Neuronal stem cell (in vitro differentiated cells): Measurements from ENCODE around the gene RIMKLB.
"Not testable (repeated sequence)": the region's sequence is repeated elsewhere in the genome, so short reads cannot be mapped to it uniquely, and the experiment has no call there.

ENCODE experiments used
- DNase-seq: peaks from one replicate; pipeline ENCODE4 v3.0.0-alpha.2; 2013; ENCODE audit warnings: low spot score
- H2AFZ ChIP-seq: one replicate; pipeline ENCODE4 v1.6.1; 2013; ENCODE audit warnings: mild to moderate bottlenecking, low read length, inconsistent platforms
- H2AK5ac ChIP-seq: 2 replicates; pipeline ENCODE4 v1.6.1; 2013; ENCODE audit warnings: low read depth, mild to moderate bottlenecking, inconsistent platforms, low read length, moderate library complexity, mixed read lengths
- H2BK120ac ChIP-seq: 2 replicates; pipeline ENCODE4 v1.6.1; 2013; ENCODE audit warnings: low read depth, mild to moderate bottlenecking, inconsistent platforms, low read length, moderate library complexity, mixed read lengths
- H2BK12ac ChIP-seq: one replicate; pipeline ENCODE4 v1.6.1; 2013; ENCODE audit warnings: low read length, inconsistent platforms
- H2BK15ac ChIP-seq: 2 replicates; pipeline ENCODE4 v1.6.1; 2013; ENCODE audit warnings: mild to moderate bottlenecking, low read length, inconsistent platforms, mixed read lengths
- H2BK5ac ChIP-seq: one replicate; pipeline ENCODE4 v1.6.1; 2013; ENCODE audit warnings: inconsistent platforms, mild to moderate bottlenecking, low read length, moderate library complexity
- H3K14ac ChIP-seq: one replicate; pipeline ENCODE4 v1.6.1; 2013; ENCODE audit warnings: low read length, inconsistent platforms
- H3K18ac ChIP-seq: 2 replicates; pipeline ENCODE4 v1.6.1; 2013; ENCODE audit warnings: low read length, inconsistent platforms
- H3K23ac ChIP-seq: 2 replicates; pipeline ENCODE4 v1.6.1; 2013; ENCODE audit warnings: low read depth, mild to moderate bottlenecking, mixed read lengths, low read length, inconsistent platforms; ENCODE audit not compliant: poor library complexity
- H3K27ac ChIP-seq: replicated peaks from 3 replicates; pipeline ENCODE4 v1.5.1; 2013; ENCODE audit warnings: low read length, inconsistent platforms
- H3K27me3 ChIP-seq, 3 experiments: 2 replicates each; pipeline ENCODE4 v1.6.1; 2013; ENCODE audit warnings: low read length in 3 of 3, mild to moderate bottlenecking in 2 of 3, inconsistent platforms in 1 of 3, low read depth in 1 of 3, mixed read lengths in 1 of 3, moderate library complexity in 1 of 3; ENCODE audit not compliant: control insufficient read depth in 3 of 3, insufficient read depth in 3 of 3
- H3K36me3 ChIP-seq, 2 donors: replicated peaks in 1 of 2; 2 replicates each; pipeline ENCODE4 v1.6.1; 2013; ENCODE audit warnings: low read length in 2 of 2; ENCODE audit not compliant: control insufficient read depth in 2 of 2, insufficient read depth in 2 of 2
- H3K4ac ChIP-seq: 2 replicates; pipeline ENCODE4 v1.6.1; 2013; ENCODE audit warnings: inconsistent platforms, mild to moderate bottlenecking, low read length, moderate library complexity
- H3K4me1 ChIP-seq, 2 donors: 1 replicate in 1 of 2; 2 replicates in 1 of 2; pipeline ENCODE4 v1.6.1; 2013; ENCODE audit warnings: low read length in 2 of 2, low read depth in 1 of 2; ENCODE audit not compliant: control insufficient read depth in 2 of 2, insufficient read depth in 1 of 2
- H3K4me2 ChIP-seq: one replicate; pipeline ENCODE4 v1.6.1; 2013; ENCODE audit warnings: mild to moderate bottlenecking, low read length, inconsistent platforms; ENCODE audit not compliant: insufficient read depth, poor library complexity, severe bottlenecking
- H3K4me3 ChIP-seq, 2 donors: 2 replicates each; pipeline ENCODE4 v1.5.1; 2013; ENCODE audit warnings: low read length in 2 of 2, mild to moderate bottlenecking in 2 of 2, inconsistent platforms in 1 of 2, moderate library complexity in 1 of 2
- H3K79me1 ChIP-seq: one replicate; pipeline ENCODE4 v1.6.1; 2013; ENCODE audit warnings: low read depth, mild to moderate bottlenecking, inconsistent platforms, low read length, moderate library complexity
- H3K9ac ChIP-seq: one replicate; pipeline ENCODE4 v1.6.1; 2013; ENCODE audit warnings: mild to moderate bottlenecking, low read depth, low read length, inconsistent platforms; ENCODE audit not compliant: poor library complexity
- H3K9me3 ChIP-seq, 2 donors: replicated peaks in 1 of 2; 2 replicates each; pipeline versions ENCODE3 to v1.6.1; 2013; ENCODE audit warnings: low read length in 2 of 2, mild to moderate bottlenecking in 2 of 2, inconsistent platforms in 1 of 2, low read depth in 1 of 2, mixed read lengths in 1 of 2, moderate library complexity in 1 of 2; ENCODE audit not compliant: control insufficient read depth in 2 of 2, insufficient read depth in 1 of 2
- H4K8ac ChIP-seq: one replicate; pipeline ENCODE4 v1.6.1; 2013; ENCODE audit warnings: low read depth, mild to moderate bottlenecking, inconsistent platforms, low read length, moderate library complexity
- H4K91ac ChIP-seq: one replicate; pipeline ENCODE4 v1.6.1; 2013; ENCODE audit warnings: low read length, low read depth, mild to moderate bottlenecking, inconsistent platforms; ENCODE audit not compliant: poor library complexity
- WGBS, 2 donors: extraction: QIAGEN DNeasy Blood & Tissue Kit; methylation state at CpG; one replicate each; pipeline ENCODE4 v1.1.7; 2013; ENCODE audit warnings: missing lambda C conversion rate in 2 of 2, mixed read lengths in 1 of 2; ENCODE audit not compliant: insufficient read length in 2 of 2, insufficient replicate concordance in 1 of 2; ENCODE audit errors: extremely low coverage in 2 of 2; 5-methylcytosine and 5-hydroxymethylcytosine counted together

The RIMKLB gene

GRCh38 chr12:8722286-8722800 lies 24.6 kb downstream of the RIMKLB start:
- no peak overlapping the region for H3K27ac ChIP-seq
- H2BK12ac ChIP-seq: no peak overlapping the region
- H2BK120ac ChIP-seq: no peak overlapping the region
- no peak for DNase-seq
- peaks cover 0 to 13% of the 10 kb centered on the region in 2 donors for H3K9me3 ChIP-seq
- H3K4ac ChIP-seq: no peak overlapping the region
- H4K8ac ChIP-seq: no peak overlapping the region
- peaks cover 8% of the 10 kb centered on the region for H3K79me1 ChIP-seq
- no peak overlapping the region for H2AFZ ChIP-seq
- peaks cover 1 to 3% of the 10 kb centered on the region in 2 donors for H3K4me1 ChIP-seq
- no peak overlapping the region for H2BK5ac ChIP-seq
- no peak overlapping the region for H3K4me3 ChIP-seq
- no peak overlapping the region for H2BK15ac ChIP-seq
- H3K4me2 ChIP-seq: no peak overlapping the region
- no peak overlapping the region for H3K14ac ChIP-seq
- no peak overlapping the region for H4K91ac ChIP-seq
- H3K9ac ChIP-seq: no peak overlapping the region
- H3K18ac ChIP-seq: no peak overlapping the region
- H3K27me3 ChIP-seq: no peaks in the 10 kb centered on the region
- H3K36me3 ChIP-seq: peaks cover 9 to 94% of the 10 kb centered on the region in 2 donors
- no peak overlapping the region for H2AK5ac ChIP-seq
- WGBS, 2 donors: no CpG with 5 or more reads among the region's 3 CpGs
- no peak overlapping the region for H3K23ac ChIP-seq

GRCh38 chr12:8734873-8735381 lies 37.1 kb downstream of the RIMKLB start:
- Histone ChIP-seq H3K36me3 (peaks cover 0 to 48% of the 10 kb centered on the region in 2 donors), H3K4me1 (no peaks in the 10 kb centered on the region), H3K27me3 (no peaks in the 10 kb centered on the region), H2BK120ac (no peak overlapping the region), H3K9me3 (peaks cover 0 to 14% of the 10 kb centered on the region in 2 donors), H2AK5ac (no peak overlapping the region), H2BK15ac (no peak overlapping the region), H3K23ac (no peak overlapping the region), H4K91ac (no peak overlapping the region), H2AFZ (no peak overlapping the region), H3K27ac (no peak overlapping the region), H3K4me2 (no peak overlapping the region), H3K4me3 (no peak overlapping the region), H3K9ac (no peak overlapping the region), H3K4ac (no peak overlapping the region), H2BK5ac (no peak overlapping the region), H4K8ac (no peak overlapping the region), H2BK12ac (no peak overlapping the region), H3K79me1 (peaks cover 2% of the 10 kb centered on the region), H3K14ac (no peak overlapping the region), H3K18ac (no peak overlapping the region)
- WGBS, 2 donors: no CpG with 5 or more reads among the region's 3 CpGs
- no peak for DNase-seq

DNA sequence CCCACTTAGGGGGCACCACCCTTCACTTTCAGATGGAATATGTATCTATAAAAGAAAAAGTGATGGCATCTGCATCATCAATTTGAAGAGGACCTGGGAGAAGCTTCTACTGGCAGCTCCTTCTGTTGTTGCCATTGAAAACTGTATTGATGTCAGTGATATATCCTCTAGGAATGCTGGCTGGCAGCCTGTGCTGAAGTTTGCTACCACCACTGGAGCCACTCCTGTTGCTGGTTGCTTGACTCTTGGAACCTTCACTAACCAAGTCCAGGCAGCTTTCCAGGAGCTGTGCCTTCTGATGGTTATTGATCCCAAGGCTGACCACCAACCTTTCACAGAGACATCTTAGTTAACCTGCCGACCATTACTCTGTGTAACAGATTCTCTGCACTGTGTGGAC lies 44.7 kb downstream of the RIMKLB start:
- no peak overlapping the region for H3K9ac ChIP-seq
- no peaks in the 10 kb centered on the region for H3K4me1 ChIP-seq
- H2AK5ac ChIP-seq: no peak overlapping the region
- no peak overlapping the region for H2BK5ac ChIP-seq
- H2BK12ac ChIP-seq: no peak overlapping the region
- H3K36me3 ChIP-seq: peaks cover 0 to 66% of the 10 kb centered on the region in 2 donors
- H3K23ac ChIP-seq: no peak overlapping the region
- no peak overlapping the region for H4K91ac ChIP-seq
- H3K9me3 ChIP-seq: peaks cover 0 to 16% of the 10 kb centered on the region in 2 donors
- no peak overlapping the region for H3K18ac ChIP-seq
- no peak overlapping the region for H2AFZ ChIP-seq
- H3K27ac ChIP-seq: no peak overlapping the region
- DNase-seq: no peak
- H3K4ac ChIP-seq: no peak overlapping the region
- H2BK15ac ChIP-seq: no peak overlapping the region
- no peaks in the 10 kb centered on the region for H3K27me3 ChIP-seq
- no peak overlapping the region for H3K4me2 ChIP-seq
- H3K79me1 ChIP-seq: no peaks in the 10 kb centered on the region
- H2BK120ac ChIP-seq: no peak overlapping the region
- H4K8ac ChIP-seq: no peak overlapping the region
- no peak overlapping the region for H3K4me3 ChIP-seq
- no CpG with 5 or more reads among the region's 1 CpG for WGBS, 2 donors
- H3K14ac ChIP-seq: no peak overlapping the region

DNA sequence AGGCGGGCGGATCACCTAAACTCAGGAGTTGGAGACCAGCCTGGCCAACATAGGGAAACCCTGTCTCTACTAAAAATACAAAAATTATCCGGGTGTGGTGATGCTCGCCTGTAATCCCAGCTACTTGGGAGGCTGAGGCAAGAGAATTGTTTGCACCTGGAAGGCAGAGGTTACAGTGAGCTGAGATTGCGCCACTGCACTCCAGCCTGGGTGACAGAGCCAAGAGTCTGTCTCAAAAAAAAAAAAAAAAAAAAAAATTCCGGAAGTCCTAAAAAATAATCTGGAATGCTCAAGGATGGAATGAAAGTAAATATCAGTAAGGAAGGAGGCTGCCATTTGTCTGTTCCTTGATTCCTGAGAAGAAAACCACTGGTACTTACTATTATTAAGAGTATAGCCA lies 45.3 kb downstream of the RIMKLB start:
- not testable (repeated sequence) for H3K4me3 ChIP-seq, H2BK12ac ChIP-seq, H2BK120ac ChIP-seq, H3K14ac ChIP-seq, H3K9ac ChIP-seq, H3K79me1 ChIP-seq, H2AK5ac ChIP-seq, H3K4ac ChIP-seq, H2BK5ac ChIP-seq, H2AFZ ChIP-seq, H3K27ac ChIP-seq, H2BK15ac ChIP-seq, H4K91ac ChIP-seq, H3K18ac ChIP-seq, H3K23ac ChIP-seq, H3K4me2 ChIP-seq, H3K27me3 ChIP-seq, H4K8ac ChIP-seq, H3K4me1 ChIP-seq, DNase-seq
- Histone ChIP-seq H3K36me3 (peaks cover 0 to 67% of the 10 kb centered on the region in 2 donors), H3K9me3 (peaks cover 0 to 16% of the 10 kb centered on the region in 2 donors)
- no CpG with 5 or more reads among the region's 6 CpGs for WGBS, 2 donors
